Uterus (tissue), 2 donors: ENCODE measurements around the gene ADIG.

Source experiments
- POLR2A ChIP-seq, 2 donors: fragments of 450-650 bp; IDR thresholded peaks; one replicate each; pipeline ENCODE4 v1.6.1; 2016; ENCODE audit warnings: antibody characterized with exemption in 2 of 2, mild to moderate bottlenecking in 1 of 2, moderate library complexity in 1 of 2
- TF ChIP-seq, protein P1 (sequence below), 4 experiments: fragments of 200-600 bp in 2 of 4; fragments of 450-650 bp in 2 of 4; sonication (generic) in 2 of 4; IDR thresholded peaks; one replicate each; pipeline ENCODE4 v1.5.1; 2016 to 2019; ENCODE audit warnings: antibody characterized with exemption in 4 of 4, mild to moderate bottlenecking in 2 of 4, moderate library complexity in 1 of 4

DNA sequence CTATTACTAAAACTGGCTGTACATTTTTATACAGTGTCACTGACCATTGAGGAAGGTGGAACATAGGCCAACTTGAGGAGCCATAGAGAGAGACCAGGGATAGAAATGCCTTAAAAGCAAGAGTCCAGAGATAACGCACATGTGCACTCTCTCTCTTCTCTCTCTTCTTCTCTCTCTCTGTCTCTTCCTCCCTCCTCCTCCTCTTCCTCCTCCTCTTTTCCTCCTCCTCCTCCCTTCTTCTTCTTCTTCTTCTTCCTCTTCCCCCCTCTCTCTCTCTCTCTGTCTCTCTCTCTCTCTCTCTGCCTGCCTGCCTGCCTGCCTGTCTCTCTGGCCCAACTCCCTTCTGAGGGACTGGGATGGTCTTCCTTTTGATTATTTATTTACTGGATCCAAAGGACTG is 16.3 kb upstream of the ADIG start:
- TF ChIP-seq, protein P1, sequence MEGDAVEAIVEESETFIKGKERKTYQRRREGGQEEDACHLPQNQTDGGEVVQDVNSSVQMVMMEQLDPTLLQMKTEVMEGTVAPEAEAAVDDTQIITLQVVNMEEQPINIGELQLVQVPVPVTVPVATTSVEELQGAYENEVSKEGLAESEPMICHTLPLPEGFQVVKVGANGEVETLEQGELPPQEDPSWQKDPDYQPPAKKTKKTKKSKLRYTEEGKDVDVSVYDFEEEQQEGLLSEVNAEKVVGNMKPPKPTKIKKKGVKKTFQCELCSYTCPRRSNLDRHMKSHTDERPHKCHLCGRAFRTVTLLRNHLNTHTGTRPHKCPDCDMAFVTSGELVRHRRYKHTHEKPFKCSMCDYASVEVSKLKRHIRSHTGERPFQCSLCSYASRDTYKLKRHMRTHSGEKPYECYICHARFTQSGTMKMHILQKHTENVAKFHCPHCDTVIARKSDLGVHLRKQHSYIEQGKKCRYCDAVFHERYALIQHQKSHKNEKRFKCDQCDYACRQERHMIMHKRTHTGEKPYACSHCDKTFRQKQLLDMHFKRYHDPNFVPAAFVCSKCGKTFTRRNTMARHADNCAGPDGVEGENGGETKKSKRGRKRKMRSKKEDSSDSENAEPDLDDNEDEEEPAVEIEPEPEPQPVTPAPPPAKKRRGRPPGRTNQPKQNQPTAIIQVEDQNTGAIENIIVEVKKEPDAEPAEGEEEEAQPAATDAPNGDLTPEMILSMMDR (IDR thresholded peaks at IDR 0.05) = no peak
- no peak for TF ChIP-seq POLR2A (IDR thresholded peaks at IDR 0.05)
